HL-60 (cell line): ENCODE data around the gene LRMDA.

ENCODE experiments used
- DNase-seq, 2 experiments: peaks; one replicate each; pipeline ENCODE4 v3.0.0-alpha.2; 2010 to 2020; ENCODE audit warnings: low read depth in 1 of 2, low spot score in 1 of 2
- H3K27ac ChIP-seq: fragments of 250-450 bp; sonication (Bioruptor Pico); replicated peaks from 2 replicates; pipeline ENCODE4 v1.5.1; 2020; ENCODE audit warnings: mild to moderate bottlenecking, moderate library complexity
- H3K27me3 ChIP-seq: fragments of 250-450 bp; sonication (Bioruptor Pico); 2 replicates; pipeline ENCODE4 v1.5.1; 2021; ENCODE audit warnings: mild to moderate bottlenecking, moderate library complexity; ENCODE audit not compliant: insufficient read depth, poor library complexity, severe bottlenecking
- H3K4me3 ChIP-seq: replicated peaks from 2 replicates; pipeline ENCODE4 v1.5.1; 2011; ENCODE audit warnings: mild to moderate bottlenecking, control low read depth, low read length; ENCODE audit not compliant: insufficient read depth
- CTCF ChIP-seq: IDR thresholded peaks from one replicate; pipeline ENCODE4 v1.5.1; 2011; ENCODE audit warnings: low read length, control low read depth, inconsistent platforms; ENCODE audit not compliant: insufficient read depth
- GABPA ChIP-seq: IDR thresholded peaks from 2 replicates; pipeline ENCODE4 v1.6.1; 2012; ENCODE audit warnings: low read depth
- POLR2AphosphoS5 ChIP-seq: IDR thresholded peaks from 2 replicates; pipeline ENCODE4 v1.6.1; 2012; ENCODE audit warnings: low read depth
- REST ChIP-seq: IDR thresholded peaks from 2 replicates; pipeline ENCODE4 v1.6.1; 2012; ENCODE audit warnings: low read depth; ENCODE audit not compliant: insufficient replicate concordance
- SPI1 ChIP-seq: IDR thresholded peaks from 2 replicates; pipeline ENCODE4 v1.6.1; 2012; ENCODE audit warnings: low read depth, mild to moderate bottlenecking, borderline replicate concordance

The LRMDA gene

GRCh38 chr10:76333326-76333725, 901.9 kb downstream of the LRMDA start:
- no peak for DNase-seq
- Histone ChIP-seq H3K27ac (no peak overlapping the region), H3K27me3 (peaks cover 3% of the 10 kb centered on the region), H3K4me3 (no peak overlapping the region)
- TF ChIP-seq POLR2AphosphoS5 (no peak), SPI1 (no peak), REST (no peak), GABPA (no peak), CTCF (no peak)

- H3K27ac ChIP-seq: no peak overlapping the region
- DNase-seq: no peak
- no peak for TF ChIP-seq POLR2AphosphoS5
- no peak for TF ChIP-seq GABPA
- no peak for TF ChIP-seq REST
- TF ChIP-seq CTCF: no peak
- TF ChIP-seq SPI1: no peak
- H3K27me3 ChIP-seq: peaks cover 3% of the 10 kb centered on the region
- no peak overlapping the region for H3K4me3 ChIP-seq
Observed at GRCh38 chr10:76333796-76334195, 902.4 kb downstream of the LRMDA start.

- no peak overlapping the region for H3K27ac ChIP-seq
- DNase-seq: no peak
- no peak overlapping the region for H3K4me3 ChIP-seq
- TF ChIP-seq REST: no peak
- TF ChIP-seq CTCF: no peak
- TF ChIP-seq SPI1: no peak
- TF ChIP-seq GABPA: no peak
- TF ChIP-seq POLR2AphosphoS5: no peak
- peaks cover 3% of the 10 kb centered on the region for H3K27me3 ChIP-seq
Observed at GRCh38 chr10:76334255-76334654, 902.8 kb downstream of the LRMDA start.
